K562 (cell line): ENCODE measurements around the gene MPST. TPM values are rescaled to one million over a fixed set of nuclear protein-coding genes. Genes with fewer than 3 reads are reported as not detected.
A peak's percentile ranks its signal among the peaks of the same experiment; 100 is the strongest.

Experiments
- ATAC-seq: fragments of 200-7000 bp; cut with Tn5 transposase; 3 replicates; pipeline ENCODE4 v1.9.1; 2020; ENCODE audit warnings: moderate library complexity
- BruUV-seq: library from RNA; stranded (reverse); fragments of 400-500 nt; replicated peaks from 2 replicates; lab custom pipeline; 2021; lab: Mats Ljungman, UMichigan
- CTCF ChIA-PET: fragments of 300-600 bp; formaldehyde crosslinking; extraction: SDS; loops from one replicate; lab custom pipeline; 2021; ENCODE audit warnings: low intra/inter-chr PET ratio; lab: Yijun Ruan, JAX
- POLR2A ChIA-PET: fragments of 300-600, 350-650 bp; sonication (Branson Sonifier 250); formaldehyde crosslinking; extraction: SDS; loops from one replicate; lab custom pipeline; 2021; ENCODE audit warnings: antibody characterized with exemption, inconsistent platforms; lab: Yijun Ruan, JAX
- DNase-seq, 4 experiments: peaks; one replicate each; pipeline versions ENCODE4 v3.0.0 to v3.0.0-alpha.2; 2011 to 2018; ENCODE audit warnings: low spot score in 3 of 4, mixed read lengths in 3 of 4; ENCODE audit errors: extremely low read depth in 1 of 4
- FAIRE-seq: peaks from 2 replicates; lab custom pipeline; 2011; peaks lifted over from hg19 to GRCh38; lab: Jason Lieb, UNC
- H2AFZ ChIP-seq: 2 replicates; pipeline ENCODE4 v1.6.0; 2011; ENCODE audit warnings: low read depth, low read length, control low read depth, inconsistent platforms
- H3K27ac ChIP-seq: fragments of 200-600 bp; 3 replicates; pipeline ENCODE4 v1.8.0; 2011; ENCODE audit warnings: low read depth, mild to moderate bottlenecking, control low read depth, inconsistent platforms, low read length, moderate library complexity, mixed read lengths; ENCODE audit errors: extremely low read depth
- H3K27me3 ChIP-seq, 2 experiments: fragments of 300-600 bp in 1 of 2; 2 replicates in 1 of 2; 3 replicates in 1 of 2; pipeline versions ENCODE4 v1.6.0 to v1.8.0; 2011; ENCODE audit warnings: inconsistent platforms in 2 of 2, low read length in 2 of 2, mild to moderate bottlenecking in 1 of 2, mixed read lengths in 1 of 2, moderate library complexity in 1 of 2; ENCODE audit not compliant: control insufficient read depth in 2 of 2, insufficient read depth in 2 of 2
- H3K36me3 ChIP-seq: fragments of 300-600 bp; 3 replicates; pipeline ENCODE4 v1.8.0; 2011; ENCODE audit warnings: mild to moderate bottlenecking, low read length, inconsistent platforms; ENCODE audit not compliant: control insufficient read depth, insufficient read depth
- H3K4me1 ChIP-seq, 2 experiments: fragments of 200-600 bp in 1 of 2; replicated peaks in 1 of 2; 2 replicates in 1 of 2; 3 replicates in 1 of 2; pipeline versions ENCODE4 v1.5.1 to v1.8.0; 2011; ENCODE audit warnings: inconsistent platforms in 2 of 2, low read length in 2 of 2, mild to moderate bottlenecking in 1 of 2, mixed read lengths in 1 of 2, moderate library complexity in 1 of 2; ENCODE audit not compliant: control insufficient read depth in 2 of 2, insufficient read depth in 2 of 2
- H3K4me2 ChIP-seq: 2 replicates; pipeline ENCODE4 v1.6.1; 2011; ENCODE audit warnings: low read length, control low read depth, inconsistent platforms, mixed read lengths; ENCODE audit not compliant: insufficient read depth
- H3K4me3 ChIP-seq: fragments of 200-600 bp; sonication (generic), shearing (Covaris generic); 2 replicates; pipeline ENCODE4 v1.5.1; 2016; ENCODE audit warnings: control low read depth, inconsistent platforms
- H3K79me2 ChIP-seq: fragments of 200-600 bp; 3 replicates; pipeline ENCODE4 v1.8.0; 2011; ENCODE audit warnings: low read length, inconsistent platforms; ENCODE audit not compliant: control insufficient read depth, insufficient read depth
- H3K9ac ChIP-seq, 2 experiments: 2 replicates each; pipeline versions ENCODE4 v1.6.0 to v1.6.1; 2011; ENCODE audit warnings: low read depth in 2 of 2, low read length in 2 of 2, control low read depth in 1 of 2, inconsistent platforms in 1 of 2, mild to moderate bottlenecking in 1 of 2, mixed read lengths in 1 of 2; ENCODE audit not compliant: insufficient read depth in 1 of 2
- H3K9me1 ChIP-seq: one replicate; pipeline ENCODE4 v1.6.0; 2011; ENCODE audit warnings: inconsistent platforms, mild to moderate bottlenecking, low read length, moderate library complexity; ENCODE audit not compliant: control insufficient read depth, insufficient read depth
- H3K9me3 ChIP-seq: replicated peaks from 2 replicates; pipeline ENCODE4 v1.5.1; 2011; ENCODE audit warnings: low read depth, low read length, inconsistent platforms; ENCODE audit not compliant: control insufficient read depth, insufficient read depth
- H4K20me1 ChIP-seq: replicated peaks from 2 replicates; pipeline ENCODE4 v1.6.1; 2011; ENCODE audit warnings: low read length, inconsistent platforms, mixed read lengths; ENCODE audit not compliant: control insufficient read depth, insufficient read depth
- HDAC1 ChIP-seq, 2 experiments: fragments of 450-650 bp; IDR thresholded peaks; 2 replicates each; pipeline ENCODE4 v1.6.1; 2016 to 2017; ENCODE audit warnings: inconsistent platforms in 1 of 2, mild to moderate bottlenecking in 1 of 2, moderate library complexity in 1 of 2
- NFYB ChIP-seq: IDR thresholded peaks from 2 replicates; pipeline ENCODE4 v1.6.1; 2011; ENCODE audit warnings: mild to moderate bottlenecking, moderate library complexity; ENCODE audit not compliant: insufficient read length; ENCODE audit errors: extremely low read depth
- USF1 ChIP-seq: sonication (generic); formaldehyde crosslinking; IDR thresholded peaks from 2 replicates; pipeline ENCODE4 v1.9.0; 2022; ENCODE audit warnings: mild to moderate bottlenecking, missing genetic modification reagents
- USF2 ChIP-seq: sonication (generic); formaldehyde crosslinking; IDR thresholded peaks from 2 replicates; pipeline ENCODE4 v1.5.0; 2020; ENCODE audit warnings: missing genetic modification reagents
- WGBS: fragments of 100-300 bp; shearing (Covaris generic); methylation state at CpG from one replicate; pipeline ENCODE4 v1.1.6; 2016; ENCODE audit warnings: low coverage, mixed read lengths; ENCODE audit not compliant: insufficient coverage; ENCODE audit errors: missing lambda C conversion rate; 5-methylcytosine and 5-hydroxymethylcytosine counted together
- in situ Hi-C: fragments of 300-500 bp; cut with MboI; formaldehyde crosslinking; loops from 4 replicates; pipeline ENCODE4 v1.15.0; 2018; ENCODE audit warnings: inconsistent platforms, mixed read lengths
- intact Hi-C: fragments of 100-400 bp; cut with micrococcal nuclease; formaldehyde crosslinking; loops from 2 replicates; pipeline ENCODE4 v1.14.2; 2022
- polyA plus RNA-seq, 8 experiments: library from polyadenylated mRNA; depleted of rRNA in 4 of 8; stranded (reverse) in 5 of 8; unstranded in 3 of 8; fragments of >200 nt; fragmentation: Nextera tagmentation in 2 of 8; fragmentation: Illumina TruSeq in 1 of 8; extraction: Ambion mirVana in 2 of 8; extraction: Trizol in 1 of 8; gene quantifications; 2 replicates each; pipeline versions ENCODE4 v1.2.1 to v1.2.3, GENCODE V29; 2011 to 2014; ENCODE audit warnings: inconsistent platforms in 1 of 8, missing spikeins in 1 of 8
- total RNA-seq, 7 experiments: library from RNA; depleted of rRNA in 6 of 7; stranded (reverse); fragments of >200 nt in 6 of 7; fragmentation: Illumina TruSeq in 2 of 7; extraction: Trizol in 2 of 7; gene quantifications; 2 replicates each; pipeline versions ENCODE4 v1.2.1 to v1.2.3, GENCODE V29; 2011 to 2021; ENCODE audit warnings: low replicate concordance in 1 of 7

Gene MPST
- total and polyA plus RNA-seq, 9 of the 15 experiments (the other 6 are each of a cell fraction or from before 2014, with no cell fraction given): 0.65 to 104 (median 24.3) TPM

- no peak overlapping the region for H3K9ac ChIP-seq
- no peaks in the 10 kb centered on the region for H3K79me2 ChIP-seq
- 4% methylated on average over 5 of the region's 6 CpGs for WGBS
- CTCF ChIA-PET: no interaction called here
- no peak overlapping the region for H3K27ac ChIP-seq
- TF ChIP-seq HDAC1 (IDR thresholded peaks at IDR 0.05) (no peak), USF2 (CRISPR knock-in tag) (peak; percentile 55), USF1 (CRISPR knock-in tag) (0 out of 2 replicates have a peak, but pooled peaks have one; percentile 33), NFYB (peak; percentile 45)
- TF ChIP-seq, all 486 proteins: peak for 3
- intact Hi-C loops: no loop called here
- Histone ChIP-seq H4K20me1 (no peaks in the 10 kb centered on the region), H3K4me1 (no peaks in the 10 kb centered on the region), H3K27me3 (peaks cover 4 to 12% of the 10 kb centered on the region in 2 experiments; a peak in 4 of 5 replicates), H3K4me2 (no peak overlapping the region), H3K9me3 (peaks cover 9% of the 10 kb centered on the region), H2AFZ (no peak overlapping the region), H3K36me3 (no peaks in the 10 kb centered on the region), H3K9me1 (no peaks in the 10 kb centered on the region), H3K4me3 (no peak overlapping the region)
- DNase-seq: no peak
- FAIRE-seq: no peak
- no peak for ATAC-seq
- POLR2A ChIA-PET: interaction anchor here (1.4 kb wide), 1 partner anchor 13 kb away, joined by 3 read pairs; no protein-coding TSS in a partner anchor
- no TSS peak for BruUV-seq
- in situ Hi-C loops: no loop called here
These were observed 29.1 kb upstream of the MPST start for GRCh38 chr22:36990457-36990856.
